Subcutaneous abdominal adipose tissue (tissue), 5 donors: ENCODE measurements around the gene C17orf75.
A peak's percentile ranks its signal among the peaks of the same experiment; 100 is the strongest.
"Not testable (repeated sequence)": the region's sequence is repeated elsewhere in the genome, so short reads cannot be mapped to it uniquely, and the experiment has no call there.

ENCODE experiments used
- H3K27ac ChIP-seq: one replicate; pipeline ENCODE4 v1.7.0; 2013; ENCODE audit warnings: low read depth, mild to moderate bottlenecking, inconsistent platforms, low read length, moderate library complexity
- H3K27me3 ChIP-seq, 5 donors: one replicate each; pipeline ENCODE4 v1.7.0; 2013; ENCODE audit warnings: low read length in 5 of 5, inconsistent platforms in 1 of 5; ENCODE audit not compliant: control insufficient read depth in 5 of 5, insufficient read depth in 4 of 5
- H3K36me3 ChIP-seq, 5 donors: one replicate each; pipeline ENCODE4 v1.7.0; 2013; ENCODE audit warnings: low read length in 5 of 5; ENCODE audit not compliant: control insufficient read depth in 5 of 5, insufficient read depth in 5 of 5
- H3K4me1 ChIP-seq, 5 donors: one replicate each; pipeline ENCODE4 v1.7.0; 2013; ENCODE audit warnings: low read length in 5 of 5, mild to moderate bottlenecking in 3 of 5, moderate library complexity in 1 of 5; ENCODE audit not compliant: control insufficient read depth in 5 of 5, insufficient read depth in 5 of 5
- H3K4me3 ChIP-seq, 5 donors: one replicate each; pipeline ENCODE4 v1.7.0; 2013; ENCODE audit warnings: low read length in 5 of 5, low read depth in 1 of 5
- H3K9ac ChIP-seq, 5 donors: one replicate each; pipeline ENCODE4 v1.7.0; 2013; ENCODE audit warnings: low read length in 5 of 5, mild to moderate bottlenecking in 4 of 5, moderate library complexity in 3 of 5
- H3K9me3 ChIP-seq, 5 donors: one replicate each; pipeline ENCODE4 v1.7.0; 2013; ENCODE audit warnings: low read length in 5 of 5; ENCODE audit not compliant: control insufficient read depth in 5 of 5
- donor health status: healthy.
- donor health status: healthy.
- donor health status: healthy.
- donor health status: healthy.
- donor health status: healthy.

Gene C17orf75

GRCh38 chr17:32361270-32361669, 19.3 kb upstream of the C17orf75 start:
- Histone ChIP-seq H3K36me3 (peaks cover 37 to 85% (median 73%) of the 10 kb centered on the region in 5 donors), H3K9ac (no peak overlapping the region), H3K9me3 (no peaks in the 10 kb centered on the region), H3K4me3 (no peak overlapping the region), H3K27me3 (no peaks in the 10 kb centered on the region), H3K27ac (no peak overlapping the region), H3K4me1 (peaks cover 0 to 9% (median 7%) of the 10 kb centered on the region in 5 donors)

- Histone ChIP-seq H3K4me1 (peaks cover 0 to 43% (median 40%) of the 10 kb centered on the region in 5 donors), H3K9ac (no peak overlapping the region), H3K27me3 (no peaks in the 10 kb centered on the region), H3K36me3 (peaks cover 26 to 76% (median 51%) of the 10 kb centered on the region in 5 donors), H3K9me3 (no peaks in the 10 kb centered on the region), H3K4me3 (no peak overlapping the region), H3K27ac (no peak overlapping the region)
Measured at GRCh38 chr17:32357615-32358014, 15.6 kb upstream of the C17orf75 start.

GRCh38 chr17:32356750-32357149, 14.8 kb upstream of the C17orf75 start:
- Histone ChIP-seq H3K27ac (no peak overlapping the region), H3K36me3 (peaks cover 22 to 67% (median 46%) of the 10 kb centered on the region in 5 donors), H3K9me3 (no peaks in the 10 kb centered on the region), H3K4me3 (no peak overlapping the region), H3K4me1 (peaks cover 1 to 52% (median 48%) of the 10 kb centered on the region in 5 donors), H3K9ac (no peak overlapping the region), H3K27me3 (no peaks in the 10 kb centered on the region)

GRCh38 chr17:32356378-32356743, 14.4 kb upstream of the C17orf75 start:
- H3K27ac ChIP-seq = peak overlapping the region; percentile 58
- H3K4me3 ChIP-seq = no peak overlapping the region
- H3K9me3 ChIP-seq = no peaks in the 10 kb centered on the region
- no peaks in the 10 kb centered on the region for H3K27me3 ChIP-seq
- peaks cover 18 to 63% (median 42%) of the 10 kb centered on the region in 5 donors for H3K36me3 ChIP-seq
- H3K9ac ChIP-seq = no peak overlapping the region
- peaks cover 1 to 56% (median 52%) of the 10 kb centered on the region in 5 donors for H3K4me1 ChIP-seq

- H3K36me3 ChIP-seq = peaks cover 13 to 58% (median 37%) of the 10 kb centered on the region in 5 donors
- peak overlapping the region in 1 of 5 donors; percentile 40 for H3K4me3 ChIP-seq
- no peaks in the 10 kb centered on the region for H3K27me3 ChIP-seq
- peaks cover 1 to 57% (median 53%) of the 10 kb centered on the region in 5 donors for H3K4me1 ChIP-seq
- H3K9me3 ChIP-seq = no peaks in the 10 kb centered on the region
- peak overlapping the region; percentile 58 for H3K27ac ChIP-seq
- H3K9ac ChIP-seq = peak overlapping the region in 1 of 5 donors; percentile 4
Measured at GRCh38 chr17:32355649-32356377, 13.8 kb upstream of the C17orf75 start.

- peaks cover 1 to 65% (median 62%) of the 10 kb centered on the region in 5 donors for H3K4me1 ChIP-seq
Measured at GRCh38 chr17:32352734-32353133, 10.8 kb upstream of the C17orf75 start.

GRCh38 chr17:32350666-32351418, 8.9 kb upstream of the C17orf75 start:
- Histone ChIP-seq H3K4me3 (peak overlapping the region; percentile 87 to 100 (median 98)), H3K9ac (peak overlapping the region; percentile 98 to 100 (median 100)), H3K4me1 (peaks cover 1 to 53% (median 51%) of the 10 kb centered on the region in 5 donors), H3K27ac (peak overlapping the region; percentile 100), H3K27me3 (no peaks in the 10 kb centered on the region), H3K9me3 (no peaks in the 10 kb centered on the region), H3K36me3 (peaks cover 4 to 25% (median 13%) of the 10 kb centered on the region in 5 donors)

More at GRCh38 chr17:32352734-32353133, 10.8 kb upstream of the C17orf75 start:
- H3K27ac ChIP-seq = peak overlapping the region; percentile 100
- peaks cover 7 to 31% (median 18%) of the 10 kb centered on the region in 5 donors for H3K36me3 ChIP-seq
- H3K27me3 ChIP-seq, H3K9me3 ChIP-seq, H3K9ac ChIP-seq: not testable (repeated sequence)
- H3K4me3 ChIP-seq = peak overlapping the region; percentile 44 to 100 (median 88)

GRCh38 chr17:32349854-32350665, 8.1 kb upstream of the C17orf75 start, which contains the start of gene ZNF207:
TSS of gene ZNF207 (plus strand) at chr17:32350157. CDS start at chr17:32350286, 129 bp downstream.
- Histone ChIP-seq H3K36me3 (peaks cover 0 to 17% (median 10%) of the 10 kb centered on the region in 5 donors), H3K9ac (peak within 1 kb of the TSS; percentile 98 to 100 (median 100)), H3K4me1 (peaks cover 1 to 45% (median 43%) of the 10 kb centered on the region in 5 donors), H3K27me3 (no peaks in the 10 kb centered on the region), H3K9me3 (no peaks in the 10 kb centered on the region), H3K27ac (peak within 1 kb of the TSS; percentile 100), H3K4me3 (peak within 1 kb of the TSS; percentile 87 to 100 (median 98))

- Histone ChIP-seq H3K4me1 (peaks cover 1 to 39% (median 37%) of the 10 kb centered on the region in 5 donors), H3K27me3 (no peaks in the 10 kb centered on the region), H3K4me3 (peak overlapping the region; percentile 87 to 100 (median 98)), H3K9me3 (no peaks in the 10 kb centered on the region), H3K36me3 (peaks cover 0 to 12% (median 6%) of the 10 kb centered on the region in 5 donors), H3K9ac (peak overlapping the region; percentile 98 to 100 (median 100)), H3K27ac (peak overlapping the region; percentile 100)
Measured at GRCh38 chr17:32349503-32349853, 7.5 kb upstream of the C17orf75 start.
